Measurements from ENCODE around the gene NOTUM.

Gene NOTUM

DNA sequence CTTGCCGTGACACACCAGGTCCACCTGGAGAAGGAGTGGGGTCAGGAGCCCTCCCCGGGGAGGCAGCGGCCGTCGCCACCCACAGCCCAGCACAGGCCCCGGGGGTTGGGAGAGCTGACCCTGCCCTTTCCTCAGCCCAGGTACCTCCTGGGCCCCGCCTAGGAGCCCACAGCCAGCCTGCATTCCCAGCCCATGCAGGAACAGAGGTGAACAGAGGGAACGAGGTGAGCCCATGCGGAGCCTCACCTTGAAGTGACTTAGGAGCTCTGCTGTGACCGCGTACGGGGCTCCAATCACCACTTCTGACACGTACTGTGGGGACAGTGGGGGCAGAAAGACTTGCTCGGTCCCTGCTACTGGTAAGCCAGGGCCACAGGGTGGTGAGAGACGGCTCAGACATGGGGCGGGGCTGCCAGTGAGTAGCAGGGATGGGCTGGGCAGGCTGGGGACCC is 55.5 kb downstream of the NOTUM start:
- no peak for TF ChIP-seq CTCF (IDR thresholded peaks at IDR 0.05; ENCODE audit: low read length, missing control alignments)
- no peak for DNase-seq (ENCODE audit: low read depth)
- no peak overlapping the region for H3K4me3 ChIP-seq (replicated peaks; ENCODE audit: low read depth, low read length)

DNA sequence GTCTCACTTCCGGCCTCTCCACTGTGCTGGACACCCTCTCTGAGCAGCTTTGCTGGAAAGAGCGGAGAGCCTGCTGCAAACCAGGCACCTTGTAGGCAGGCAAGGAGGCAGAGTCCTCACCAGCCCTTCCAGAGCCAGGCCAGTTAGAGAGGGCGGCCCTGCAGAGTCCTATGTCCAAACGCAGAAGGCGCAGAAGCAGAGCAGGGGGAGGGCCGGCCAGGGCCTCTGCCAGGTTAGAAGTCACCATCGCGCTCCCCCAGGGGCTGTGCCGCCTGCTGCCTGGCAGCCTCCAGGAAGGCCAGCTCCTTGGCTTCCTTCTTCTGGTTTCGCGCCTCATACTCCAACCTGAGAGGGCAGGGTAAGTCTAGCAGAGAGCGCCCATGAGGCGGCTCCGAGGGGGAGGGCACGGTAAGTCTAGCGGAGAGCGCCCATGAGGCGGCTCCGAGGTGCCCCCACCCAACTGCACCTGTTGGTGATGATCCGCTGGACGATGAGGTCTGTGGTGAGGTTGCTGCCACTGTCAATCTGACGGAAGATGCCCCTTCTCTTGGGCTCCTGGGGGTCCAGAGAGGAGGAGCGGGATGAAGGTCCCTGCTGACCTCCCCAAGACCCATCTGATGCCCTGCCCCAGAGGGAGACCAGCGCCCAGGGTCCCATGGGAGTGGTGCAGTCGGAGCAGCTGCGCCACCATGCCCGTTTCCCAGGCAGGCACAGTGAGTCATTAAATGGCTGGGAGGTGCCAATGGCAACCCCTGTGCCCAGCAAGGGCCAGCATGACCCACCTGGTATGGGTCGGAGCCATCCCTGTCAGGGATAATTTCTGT is 56.2 kb downstream of the NOTUM start:
- TF ChIP-seq CTCF (IDR thresholded peaks at IDR 0.05; ENCODE audit: low read length, missing control alignments), result no peak
- no peak for DNase-seq (ENCODE audit: low read depth)
- H3K4me3 ChIP-seq (replicated peaks; ENCODE audit: low read depth, low read length), result no peak overlapping the region

GRCh38 chr17:81903896-81904599 is 56.9 kb downstream of the NOTUM start:
- DNase-seq (ENCODE audit: low read depth), result no peak
- no peak for TF ChIP-seq CTCF (IDR thresholded peaks at IDR 0.05; ENCODE audit: low read length, missing control alignments)
- H3K4me3 ChIP-seq (replicated peaks; ENCODE audit: low read depth, low read length), result no peak overlapping the region

- TF ChIP-seq CTCF (IDR thresholded peaks at IDR 0.05; ENCODE audit: low read length, missing control alignments), result no peak
- DNase-seq (ENCODE audit: low read depth), result no peak
- H3K4me3 ChIP-seq (replicated peaks; ENCODE audit: low read depth, low read length), result no peak overlapping the region
These were observed 57.6 kb downstream of the NOTUM start for GRCh38 chr17:81903415-81903831.

- no peak for DNase-seq (ENCODE audit: low read depth)
- no peak overlapping the region for H3K4me3 ChIP-seq (replicated peaks; ENCODE audit: low read depth, low read length)
- no peak for TF ChIP-seq CTCF (IDR thresholded peaks at IDR 0.05; ENCODE audit: low read length, missing control alignments)
These were observed 58.2 kb downstream of the NOTUM start for GRCh38 chr17:81902653-81903414.
